A549 (cell line): ENCODE results near the gene GSS. TPM values are rescaled to one million over a fixed set of nuclear protein-coding genes. Genes with fewer than 3 reads are reported as not detected.

Experiments
- ATAC-seq, 2 experiments: fragments of 200-7000 bp in 1 of 2; fragments of >200 bp in 1 of 2; cut with Nextera tagmentation in 1 of 2; cut with Tn5 transposase in 1 of 2; 3 replicates each; pipeline versions ENCODE4 v1.8.0 to v1.9.1; 2018 to 2020; ENCODE audit warnings: mild to moderate bottlenecking in 1 of 2, moderate library complexity in 1 of 2
- CTCF ChIA-PET: fragments of 300-600 bp; sonication (Branson Sonifier 250); formaldehyde crosslinking; extraction: SDS; loops from one replicate; lab custom pipeline; 2021; ENCODE audit warnings: antibody characterized with exemption, inconsistent platforms; lab: Yijun Ruan, JAX
- POLR2A ChIA-PET: fragments of 350-600 bp; formaldehyde crosslinking; extraction: SDS; loops from one replicate; lab custom pipeline; 2021; ENCODE audit warnings: antibody characterized with exemption, inconsistent platforms; lab: Yijun Ruan, JAX
- DNase-seq, 2 experiments: peaks; one replicate each; pipeline versions ENCODE4 v3.0.0 to v3.0.0-alpha.2; 2011 to 2016; ENCODE audit warnings: low read depth in 1 of 2, low spot score in 1 of 2
- FAIRE-seq: peaks from 2 replicates; lab custom pipeline; 2011; peaks lifted over from hg19 to GRCh38; lab: Jason Lieb, UNC
- H3K27ac ChIP-seq, 2 experiments: fragments of >200 bp; sonication (Bioruptor Twin); formaldehyde crosslinking; 3 replicates each; pipeline ENCODE4 v1.5.1; 2016 to 2017
- H3K4me1 ChIP-seq: fragments of >200 bp; sonication (Bioruptor Twin); formaldehyde crosslinking; 3 replicates; pipeline ENCODE4 v1.6.1; 2016
- H3K4me2 ChIP-seq: fragments of >200 bp; sonication (Bioruptor Twin); formaldehyde crosslinking; 3 replicates; pipeline ENCODE4 v1.6.1; 2016
- H3K4me3 ChIP-seq: fragments of >200 bp; sonication (Bioruptor Twin); formaldehyde crosslinking; 3 replicates; pipeline ENCODE4 v1.5.1; 2016
- H3K9me3 ChIP-seq: fragments of >200 bp; sonication (Bioruptor Twin); formaldehyde crosslinking; 3 replicates; pipeline ENCODE4 v1.6.1; 2016
- ATOH8 ChIP-seq: fragments of 250-450 bp; sonication (Bioruptor Pico); IDR thresholded peaks from 2 replicates; pipeline ENCODE4 v1.5.0; 2020; ENCODE audit warnings: low read depth, mild to moderate bottlenecking, moderate library complexity
- BHLHE40 ChIP-seq: IDR thresholded peaks from 2 replicates; pipeline ENCODE4 v1.6.1; 2012; ENCODE audit warnings: low read depth, low read length, inconsistent platforms
- CHD2 ChIP-seq: fragments of 150-350 bp; IDR thresholded peaks from 2 replicates; pipeline ENCODE4 v1.6.1; 2014; ENCODE audit warnings: low read length; ENCODE audit not compliant: partially characterized antibody
- CTCF ChIP-seq: fragments of >200 bp; sonication (Bioruptor Twin); formaldehyde crosslinking; IDR thresholded peaks from 3 replicates; pipeline ENCODE4 v1.5.1; 2016
- EP300 ChIP-seq, 2 experiments: fragments of >200 bp; sonication (Bioruptor Twin); formaldehyde crosslinking; IDR thresholded peaks; 2 replicates in 1 of 2; 3 replicates in 1 of 2; pipeline ENCODE4 v1.6.1; 2016 to 2017
- ESRRA ChIP-seq: fragments of 150-350 bp; IDR thresholded peaks from 2 replicates; pipeline ENCODE4 v1.6.1; 2014; ENCODE audit warnings: mild to moderate bottlenecking, low read length, borderline replicate concordance
- GATA3 ChIP-seq: IDR thresholded peaks from 2 replicates; pipeline ENCODE4 v1.6.1; 2012; ENCODE audit warnings: borderline replicate concordance
- HDAC2 ChIP-seq: fragments of 200-600 bp; sonication (generic); IDR thresholded peaks from 2 replicates; pipeline ENCODE4 v1.6.1; 2016
- HOXA7 ChIP-seq: fragments of 250-450 bp; sonication (Bioruptor Pico); IDR thresholded peaks from 2 replicates; pipeline ENCODE4 v1.5.0; 2020; ENCODE audit warnings: mild to moderate bottlenecking, moderate library complexity
- HOXB5 ChIP-seq: fragments of 250-450 bp; sonication (Bioruptor Pico); IDR thresholded peaks from 2 replicates; pipeline ENCODE4 v1.5.0; 2020; ENCODE audit warnings: mild to moderate bottlenecking, moderate library complexity
- JUNB ChIP-seq: fragments of >200 bp; sonication (Bioruptor Twin); formaldehyde crosslinking; IDR thresholded peaks from 2 replicates; pipeline ENCODE4 v1.6.1; 2016
- KDM1A ChIP-seq: fragments of 200-600 bp; sonication (generic); IDR thresholded peaks from 2 replicates; pipeline ENCODE4 v1.6.1; 2016; ENCODE audit warnings: low read depth, mild to moderate bottlenecking
- MAZ ChIP-seq: fragments of 150-350 bp; IDR thresholded peaks from 2 replicates; pipeline ENCODE4 v1.6.1; 2014; ENCODE audit warnings: antibody characterized with exemption, low read depth, low read length, borderline replicate concordance
- NR3C1 ChIP-seq: fragments of >200 bp; sonication (Bioruptor Twin); formaldehyde crosslinking; IDR thresholded peaks from 3 replicates; pipeline ENCODE4 v1.6.1; 2017
- PBX3 ChIP-seq: IDR thresholded peaks from 2 replicates; pipeline ENCODE4 v1.6.1; 2012
- PHF8 ChIP-seq: fragments of 200-600 bp; sonication (generic); IDR thresholded peaks from 2 replicates; pipeline ENCODE4 v1.6.1; 2016; ENCODE audit warnings: low read depth, mild to moderate bottlenecking, antibody characterized with exemption, moderate library complexity, borderline replicate concordance
- POLR2AphosphoS2 ChIP-seq: conservative IDR thresholded peaks from 2 replicates; pipeline ENCODE4 v1.6.1; 2012; ENCODE audit warnings: low read length, improper control_type of control experiment, inconsistent platforms
- RAD21 ChIP-seq, 2 experiments: fragments of >200 bp in 1 of 2; sonication (Bioruptor Twin) in 1 of 2; formaldehyde crosslinking in 1 of 2; IDR thresholded peaks in 1 of 2; conservative IDR thresholded peaks in 1 of 2; 2 replicates in 1 of 2; 3 replicates in 1 of 2; pipeline ENCODE4 v1.6.1; 2012 to 2018; ENCODE audit warnings: inconsistent platforms in 1 of 2
- RFX5 ChIP-seq: fragments of 450-650 bp; IDR thresholded peaks from 2 replicates; pipeline ENCODE4 v1.7.1; 2014; ENCODE audit warnings: antibody characterized with exemption, mild to moderate bottlenecking, moderate library complexity
- RNF2 ChIP-seq: fragments of 200-600 bp; sonication (generic); IDR thresholded peaks from 2 replicates; pipeline ENCODE4 v1.6.1; 2016; ENCODE audit warnings: low read depth, mild to moderate bottlenecking, antibody characterized with exemption, moderate library complexity, borderline replicate concordance
- SREBF2 ChIP-seq: fragments of 450-650 bp; IDR thresholded peaks from 2 replicates; pipeline ENCODE4 v1.6.1; 2014; ENCODE audit warnings: mild to moderate bottlenecking, moderate library complexity
- TFCP2L1 ChIP-seq: fragments of 250-450 bp; sonication (Bioruptor Pico); IDR thresholded peaks from 2 replicates; pipeline ENCODE4 v1.5.0; 2021; ENCODE audit warnings: mild to moderate bottlenecking
- TP53 ChIP-seq: fragments of 250-450 bp; sonication (Bioruptor Pico); IDR thresholded peaks from 2 replicates; pipeline ENCODE4 v1.5.0; 2021; ENCODE audit warnings: mild to moderate bottlenecking, moderate library complexity
- ZNF302 ChIP-seq: fragments of 250-450 bp; sonication (Bioruptor Pico); IDR thresholded peaks from 2 replicates; pipeline ENCODE4 v1.9.0; 2021; ENCODE audit warnings: inconsistent platforms, mild to moderate bottlenecking, moderate library complexity
- ZSCAN20 ChIP-seq: fragments of 250-450 bp; sonication (Bioruptor Pico); IDR thresholded peaks from 2 replicates; pipeline ENCODE4 v1.8.0; 2022; ENCODE audit warnings: mild to moderate bottlenecking, moderate library complexity
- WGBS: methylation state at CpG from one replicate; pipeline ENCODE4 v1.1.6; 2017; ENCODE audit errors: missing lambda C conversion rate; 5-methylcytosine and 5-hydroxymethylcytosine counted together
- polyA plus RNA-seq, 4 experiments: library from polyadenylated mRNA; depleted of rRNA in 3 of 4; stranded (reverse); fragments of >200 nt; fragmentation: RNase III in 1 of 4; extraction: RNeasy Plus Mini Kit Qiagen cat#74134 plus additional on column Dnase treatment in 1 of 4; gene quantifications; 2 replicates in 3 of 4; 3 replicates in 1 of 4; pipeline ENCODE4 v1.2.3, GENCODE V29; 2011 to 2017
- TF ChIP-seq, protein P1 (sequence below): fragments of >200 bp; sonication (Bioruptor Twin); formaldehyde crosslinking; IDR thresholded peaks from 2 replicates; pipeline ENCODE4 v1.6.1; 2016
- TF ChIP-seq, protein P2 (sequence below): fragments of >200 bp; sonication (Bioruptor Twin); formaldehyde crosslinking; IDR thresholded peaks from 3 replicates; pipeline ENCODE4 v1.6.1; 2016

Gene GSS
- polyA plus RNA-seq, 2 of the 4 experiments (the other 2 are of a cell fraction): 57.1 to 92.4 TPM

DNA sequence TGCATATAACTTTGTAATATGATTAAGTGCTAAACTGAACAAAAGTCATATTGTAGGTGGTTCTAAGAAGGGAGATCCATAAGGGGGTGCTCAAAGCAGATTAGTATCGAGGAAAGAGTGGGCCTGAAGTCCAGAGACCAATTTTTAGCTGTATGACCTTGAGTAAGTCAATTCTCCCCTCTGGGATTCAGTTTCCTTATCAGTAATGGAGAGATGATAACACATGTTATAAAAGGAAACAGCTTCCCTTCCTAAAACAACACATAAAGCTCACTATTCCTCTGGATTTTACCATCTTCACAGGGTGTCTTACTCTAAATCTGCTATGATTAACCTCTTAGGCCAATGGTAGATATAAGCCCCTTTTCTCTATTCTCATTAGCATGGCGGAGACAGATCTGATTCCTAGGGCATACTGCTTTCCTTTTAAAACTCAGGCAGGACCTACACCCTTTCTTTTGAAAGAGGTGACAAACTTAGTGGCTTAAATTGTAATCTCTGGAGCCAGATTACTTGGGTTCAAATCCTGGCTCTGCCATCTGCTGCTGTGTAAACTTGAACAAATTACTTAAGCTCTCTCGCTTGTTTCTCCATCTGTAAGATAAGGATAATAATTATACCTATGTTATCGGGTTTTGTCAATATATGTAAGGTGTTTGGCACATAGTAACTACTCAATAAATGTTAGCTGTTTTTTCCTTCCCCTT lies 39.7 kb downstream of the GSS start:
- Histone ChIP-seq H3K4me1 (no peaks in the 10 kb centered on the region), H3K4me3 (no peak overlapping the region), H3K4me2 (no peak overlapping the region), H3K27ac (no peak overlapping the region), H3K9me3 (no peaks in the 10 kb centered on the region)
- ChIA-PET POLR2A (no interaction called here), CTCF (no interaction called here)
- ATAC-seq (no peak), DNase-seq (no peak), FAIRE-seq (no peak)
- TF ChIP-seq GATA3 (no peak), ESRRA (no peak), SREBF2 (no peak), TP53 (CRISPR knock-in tag) (no peak), HOXA7 (CRISPR knock-in tag) (no peak), JUNB (no peak), ATOH8 (CRISPR knock-in tag) (no peak), KDM1A (no peak), HDAC2 (no peak), PHF8 (no peak), PBX3 (no peak), NR3C1 (no peak), TFCP2L1 (no peak), MAZ (no peak)
- TF ChIP-seq, protein P1, sequence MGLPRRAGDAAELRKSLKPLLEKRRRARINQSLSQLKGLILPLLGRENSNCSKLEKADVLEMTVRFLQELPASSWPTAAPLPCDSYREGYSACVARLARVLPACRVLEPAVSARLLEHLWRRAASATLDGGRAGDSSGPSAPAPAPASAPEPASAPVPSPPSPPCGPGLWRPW: no peak
- TF ChIP-seq, protein P2, sequence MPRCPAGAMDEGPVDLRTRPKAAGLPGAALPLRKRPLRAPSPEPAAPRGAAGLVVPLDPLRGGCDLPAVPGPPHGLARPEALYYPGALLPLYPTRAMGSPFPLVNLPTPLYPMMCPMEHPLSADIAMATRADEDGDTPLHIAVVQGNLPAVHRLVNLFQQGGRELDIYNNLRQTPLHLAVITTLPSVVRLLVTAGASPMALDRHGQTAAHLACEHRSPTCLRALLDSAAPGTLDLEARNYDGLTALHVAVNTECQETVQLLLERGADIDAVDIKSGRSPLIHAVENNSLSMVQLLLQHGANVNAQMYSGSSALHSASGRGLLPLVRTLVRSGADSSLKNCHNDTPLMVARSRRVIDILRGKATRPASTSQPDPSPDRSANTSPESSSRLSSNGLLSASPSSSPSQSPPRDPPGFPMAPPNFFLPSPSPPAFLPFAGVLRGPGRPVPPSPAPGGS: no peak
- WGBS: 81% methylated on average over 4 of the region's 4 CpGs

GRCh38 chr20:34915131-34915530 lies 40.5 kb downstream of the GSS start:
- TF ChIP-seq HDAC2 (no peak), EP300 (IDR thresholded peaks at IDR 0.05) (no peak), CTCF (no peak), JUNB (no peak), RFX5 (no peak), CHD2 (no peak), PBX3 (no peak), RAD21 (conservative IDR thresholded peaks at IDR 0.05 in 1 of 2, IDR thresholded peaks at IDR 0.05 in 1 of 2) (no peak), HOXB5 (CRISPR knock-in tag) (no peak), ZNF302 (no peak), ZSCAN20 (CRISPR knock-in tag) (no peak), ATOH8 (CRISPR knock-in tag) (no peak), BHLHE40 (no peak), TP53 (CRISPR knock-in tag) (no peak), POLR2AphosphoS2 (no peak), RNF2 (no peak)
- TF ChIP-seq, protein P1: no peak
- TF ChIP-seq, all 56 proteins: peak for 0
- ATAC-seq: no peak
- Histone ChIP-seq H3K4me2 (no peak overlapping the region), H3K9me3 (no peaks in the 10 kb centered on the region), H3K27ac (no peak overlapping the region), H3K4me1 (no peaks in the 10 kb centered on the region), H3K4me3 (no peak overlapping the region)
- 86% methylated on average over 4 of the region's 4 CpGs for WGBS
- CTCF ChIA-PET: interaction anchor here (0.8 kb wide), 1 partner anchor 43 kb away, joined by 3 read pairs; no protein-coding TSS in a partner anchor
- POLR2A ChIA-PET: no interaction called here
- DNase-seq: no peak
- no peak for FAIRE-seq
